Right lobe of liver (tissue), 6 donors: Measurements from ENCODE around the gene NBDY. TPM values are rescaled to one million over a fixed set of nuclear protein-coding genes. Genes with fewer than 3 reads are reported as not detected.
A peak's percentile ranks its signal among the peaks of the same experiment; 100 is the strongest.
"Not testable (repeated sequence)": the region's sequence is repeated elsewhere in the genome, so short reads cannot be mapped to it uniquely, and the experiment has no call there.

Source experiments
- ATAC-seq, 4 donors: fragments of 200-7000 bp; cut with Tn5 transposase; one replicate each; pipeline ENCODE4 v1.9.1; 2020; ENCODE audit warnings: mild to moderate bottlenecking in 4 of 4, moderate library complexity in 4 of 4
- DNase-seq, 3 donors: peaks; one replicate each; pipeline ENCODE4 v3.0.0-alpha.2; 2020
- H3K27ac ChIP-seq, 3 donors: fragments of 200-600 bp; one replicate each; pipeline ENCODE4 v1.8.0; 2022
- H3K27me3 ChIP-seq, 2 donors: fragments of 200-600 bp; one replicate each; pipeline ENCODE4 v1.8.0; 2022
- H3K36me3 ChIP-seq, 4 donors: fragments of 200-600 bp; sonication (generic) in 1 of 4; one replicate each; pipeline versions ENCODE4 v1.5.1 to v1.8.0; 2017 to 2022; ENCODE audit warnings: control low read depth in 1 of 4
- H3K4me1 ChIP-seq, 4 donors: fragments of 200-600 bp; sonication (generic) in 1 of 4; one replicate each; pipeline versions ENCODE4 v1.5.1 to v1.8.0; 2017 to 2022; ENCODE audit warnings: control low read depth in 1 of 4
- H3K4me3 ChIP-seq, 3 donors: fragments of 200-600 bp; one replicate each; pipeline ENCODE4 v1.8.0; 2022
- H3K9me3 ChIP-seq, 4 donors: fragments of 200-600 bp; sonication (generic) in 1 of 4; one replicate each; pipeline versions ENCODE4 v1.5.1 to v1.8.0; 2017 to 2022; ENCODE audit warnings: control low read depth in 1 of 4
- CTCF ChIP-seq, 4 donors: fragments of 200-600 bp in 3 of 4; fragments of 450-650 bp in 1 of 4; IDR thresholded peaks; one replicate each; pipeline versions ENCODE4 v1.5.1 to v1.8.0; 2016 to 2022; ENCODE audit warnings: antibody characterized with exemption in 4 of 4, mild to moderate bottlenecking in 2 of 4
- POLR2A ChIP-seq: fragments of 450-650 bp; IDR thresholded peaks from one replicate; pipeline ENCODE4 v1.6.1; 2017; ENCODE audit warnings: antibody characterized with exemption, mild to moderate bottlenecking
- WGBS: methylation state at CpG from one replicate; pipeline ENCODE4 v1.1.6; 2018; ENCODE audit warnings: low coverage, low lambda C conversion rate; ENCODE audit not compliant: insufficient coverage; ENCODE audit errors: missing lambda C conversion rate; 5-methylcytosine and 5-hydroxymethylcytosine counted together
- intact Hi-C, 2 donors: fragments of 100-400 bp; cut with DNase I; formaldehyde crosslinking; loops; one replicate each; pipeline versions ENCODE4 v1.11.2 to v1.14.1; 2022
- total RNA-seq, 6 experiments: library from RNA; depleted of rRNA in 2 of 6; stranded (reverse); fragments of >200 nt in 2 of 6; fragmentation: NEBNext Ultra II Directional in 3 of 6; extraction: Animal tissue kit (Norgen Biotek cat#: 25700) in 3 of 6; gene quantifications; one replicate each; pipeline versions ENCODE4 v1.1.0 to v1.2.4, GENCODE V29; 2016 to 2023
- donor health status: DM: no; HTN: yes; CAD: no.
- donor health status: DM: no; HTN: no; CAD: no.
- donor health status: DM: no; HTN: no; CAD: no.
- donor health status: DM: no; HTN: yes; CAD: no.
- donor health status: DM: no; HTN: yes; CAD: no.

NBDY gene
- total RNA-seq, 6 experiments from 2014 or later: 2.8 to 10.0 (median 5.4) TPM

- Histone ChIP-seq H3K4me3 (no peak overlapping the region), H3K27ac (no peak overlapping the region), H3K27me3 (no peaks in the 10 kb centered on the region), H3K9me3 (no peaks in the 10 kb centered on the region), H3K36me3 (no peaks in the 10 kb centered on the region), H3K4me1 (peaks cover 0 to 9% (median 1%) of the 10 kb centered on the region in 4 donors)
- peak in 1 of 3 donors; percentile 31 for DNase-seq
- 70% methylated on average over 2 of the region's 7 CpGs for WGBS
- intact Hi-C loops: no loop called here
- no peak for ATAC-seq
- TF ChIP-seq POLR2A (no peak), CTCF (IDR thresholded peaks at IDR 0.05) (no peak)
Measured at GRCh38 chrX:56759736-56760409, 30.8 kb downstream of the NBDY start.

GRCh38 chrX:56760410-56761124, 31.5 kb downstream of the NBDY start:
- DNase-seq: peak in 1 of 3 donors; percentile 35
- ATAC-seq, H3K27me3 ChIP-seq, H3K9me3 ChIP-seq, intact Hi-C loops, H3K36me3 ChIP-seq, H3K27ac ChIP-seq, H3K4me3 ChIP-seq: not testable (repeated sequence)
- 68% methylated on average over 13 of the region's 15 CpGs for WGBS
- peaks cover 0 to 15% (median 4%) of the 10 kb centered on the region in 4 donors for H3K4me1 ChIP-seq

- no peaks in the 10 kb centered on the region for H3K27me3 ChIP-seq
- peak in 1 of 3 donors; percentile 46 for DNase-seq
Measured at GRCh38 chrX:56761167-56761566, 32.1 kb downstream of the NBDY start.

GRCh38 chrX:56762220-56762619, 33.2 kb downstream of the NBDY start:
- ATAC-seq (no peak), DNase-seq (no peak)
- Histone ChIP-seq H3K36me3 (no peaks in the 10 kb centered on the region), H3K27ac (no peak overlapping the region), H3K4me3 (no peak overlapping the region), H3K27me3 (no peaks in the 10 kb centered on the region), H3K4me1 (peaks cover 0 to 15% (median 4%) of the 10 kb centered on the region in 4 donors), H3K9me3 (no peaks in the 10 kb centered on the region)
- intact Hi-C loops: no loop called here
- 41% methylated on average over 3 of the region's 3 CpGs for WGBS
- TF ChIP-seq CTCF (IDR thresholded peaks at IDR 0.05) (no peak), POLR2A (no peak)

More at GRCh38 chrX:56761167-56761566, 32.1 kb downstream of the NBDY start:
- Histone ChIP-seq H3K27ac (no peak overlapping the region), H3K36me3 (no peaks in the 10 kb centered on the region), H3K4me1 (peaks cover 0 to 15% (median 4%) of the 10 kb centered on the region in 4 donors), H3K4me3 (no peak overlapping the region), H3K9me3 (no peaks in the 10 kb centered on the region)
- no peak for TF ChIP-seq CTCF (IDR thresholded peaks at IDR 0.05)
- TF ChIP-seq POLR2A: no peak
- WGBS: 65% methylated on average over 5 of the region's 5 CpGs
- intact Hi-C loops: no loop called here
- ATAC-seq: no peak
